Psoas muscle (tissue), 8 donors: ENCODE data around the gene ERRFI1. TPM values are rescaled to one million over a fixed set of nuclear protein-coding genes. Genes with fewer than 3 reads are reported as not detected.

Source experiments
- ATAC-seq, 4 donors: fragments of 200-7000 bp; cut with Tn5 transposase; one replicate each; pipeline ENCODE4 v1.9.1; 2020; ENCODE audit warnings: moderate library complexity in 3 of 4, mild to moderate bottlenecking in 2 of 4
- DNase-seq, 2 donors: peaks; one replicate each; pipeline ENCODE4 v3.0.0-alpha.2; 2020
- H3K27ac ChIP-seq: fragments of 200-600 bp; one replicate; pipeline ENCODE4 v1.8.0; 2022
- H3K27me3 ChIP-seq, 3 donors: fragments of 200-600 bp in 1 of 3; one replicate each; pipeline versions ENCODE4 v1.6.1 to v1.8.0; 2013 to 2022; ENCODE audit warnings: low read length in 2 of 3, mild to moderate bottlenecking in 2 of 3, moderate library complexity in 1 of 3; ENCODE audit not compliant: insufficient read depth in 3 of 3
- H3K36me3 ChIP-seq, 2 donors: fragments of 200-600 bp in 1 of 2; one replicate each; pipeline versions ENCODE4 v1.6.1 to v1.8.0; 2013 to 2022; ENCODE audit warnings: low read depth in 1 of 2, mild to moderate bottlenecking in 1 of 2, moderate library complexity in 1 of 2; ENCODE audit not compliant: insufficient read depth in 1 of 2
- H3K4me1 ChIP-seq: fragments of 200-600 bp; one replicate; pipeline ENCODE4 v1.8.0; 2022
- H3K4me3 ChIP-seq: fragments of 200-600 bp; one replicate; pipeline ENCODE4 v1.8.0; 2022; ENCODE audit warnings: mild to moderate bottlenecking
- H3K9me3 ChIP-seq: fragments of 200-600 bp; one replicate; pipeline ENCODE4 v1.8.0; 2022
- WGBS, 3 donors: extraction: QIAGEN DNeasy Blood & Tissue Kit; methylation state at CpG; one replicate each; pipeline versions ENCODE4 v1.1.6 to v1.1.7; 2013; 5-methylcytosine and 5-hydroxymethylcytosine counted together
- intact Hi-C, 2 donors: fragments of 100-400 bp; cut with DNase I; formaldehyde crosslinking; loops; one replicate each; pipeline versions ENCODE4 v1.11.0 to v1.14.2; 2022
- polyA plus RNA-seq, 3 donors: library from polyadenylated mRNA; stranded (reverse); fragments of 200-250 nt; gene quantifications; one replicate each; pipeline ENCODE4 v1.2.3, GENCODE V29; 2013
- total RNA-seq, 4 donors: library from RNA; stranded (reverse); fragmentation: NEBNext Ultra II Directional in 2 of 4; extraction: Animal tissue kit (Norgen Biotek cat#: 25700) in 2 of 4; gene quantifications; one replicate each; pipeline versions ENCODE4 v1.2.1 to v1.2.4, GENCODE V29; 2021 to 2023
- TF ChIP-seq, protein P1 (sequence below): fragments of 200-600 bp; IDR thresholded peaks from one replicate; pipeline ENCODE4 v1.8.0; 2022; ENCODE audit warnings: antibody characterized with exemption
- donor health status: healthy with polysubstance abuse.
- donor health status: DM: no; HTN: no; CAD: no; lungs with moderate emphysema.
- donor health status: Bipolar disorder and iron deficiency.
- donor health status: healthy.
- donor health status: DM: yes; HTN: yes; CAD: no.
- donor health status: DM: no; HTN: no; CAD: no.
- donor health status: DM: no; HTN: no; CAD: no.
- donor health status: DM: yes; HTN: yes; CAD: no.

ERRFI1 gene
- total and polyA plus RNA-seq, 7 donors = 23.2 to 99.9 (median 63.3) TPM

DNA sequence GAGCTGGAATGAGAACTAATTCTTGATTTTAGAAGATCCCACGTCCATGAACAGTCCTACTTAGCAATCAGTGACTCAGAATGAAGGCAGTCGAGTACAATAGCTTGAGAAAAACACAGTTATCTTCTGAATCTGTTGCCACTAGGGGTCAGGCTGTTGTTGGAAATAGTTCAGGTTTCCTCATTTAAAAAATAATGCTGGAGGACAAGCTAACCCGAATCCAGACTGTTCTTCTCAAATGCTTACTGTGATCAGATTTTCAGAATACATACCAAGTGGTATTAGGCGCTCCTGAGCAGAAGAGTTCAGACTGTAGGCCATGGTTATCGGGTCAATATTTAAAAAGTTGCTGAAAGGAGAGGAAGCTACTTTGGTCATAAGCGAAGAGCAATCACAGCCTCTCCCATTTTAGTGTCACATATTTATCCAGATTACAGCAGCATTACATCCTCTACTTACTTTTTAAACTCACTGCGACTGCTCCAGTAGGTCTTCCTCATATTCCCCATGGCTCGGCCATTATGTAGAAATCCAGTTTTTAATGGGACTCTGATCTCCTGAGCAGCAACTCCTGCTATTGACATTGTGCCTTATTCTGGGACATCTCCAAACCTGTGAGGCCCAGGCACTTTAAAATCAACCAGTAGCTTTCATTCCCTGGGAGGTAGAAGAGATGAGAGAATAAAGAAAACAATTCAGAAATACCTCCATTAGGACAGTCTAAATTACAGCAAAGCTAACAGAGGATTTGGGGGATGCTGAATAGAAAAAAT is 10.9 kb downstream of the ERRFI1 start:
- H3K36me3 ChIP-seq = peaks cover 2 to 23% of the 10 kb centered on the region in 2 donors
- H3K9me3 ChIP-seq = no peaks in the 10 kb centered on the region
- intact Hi-C loops = loop anchor here (5.0 kb wide), 3 partner anchors 38 to 332 kb away; no protein-coding TSS in a partner anchor
- TF ChIP-seq, protein P1, sequence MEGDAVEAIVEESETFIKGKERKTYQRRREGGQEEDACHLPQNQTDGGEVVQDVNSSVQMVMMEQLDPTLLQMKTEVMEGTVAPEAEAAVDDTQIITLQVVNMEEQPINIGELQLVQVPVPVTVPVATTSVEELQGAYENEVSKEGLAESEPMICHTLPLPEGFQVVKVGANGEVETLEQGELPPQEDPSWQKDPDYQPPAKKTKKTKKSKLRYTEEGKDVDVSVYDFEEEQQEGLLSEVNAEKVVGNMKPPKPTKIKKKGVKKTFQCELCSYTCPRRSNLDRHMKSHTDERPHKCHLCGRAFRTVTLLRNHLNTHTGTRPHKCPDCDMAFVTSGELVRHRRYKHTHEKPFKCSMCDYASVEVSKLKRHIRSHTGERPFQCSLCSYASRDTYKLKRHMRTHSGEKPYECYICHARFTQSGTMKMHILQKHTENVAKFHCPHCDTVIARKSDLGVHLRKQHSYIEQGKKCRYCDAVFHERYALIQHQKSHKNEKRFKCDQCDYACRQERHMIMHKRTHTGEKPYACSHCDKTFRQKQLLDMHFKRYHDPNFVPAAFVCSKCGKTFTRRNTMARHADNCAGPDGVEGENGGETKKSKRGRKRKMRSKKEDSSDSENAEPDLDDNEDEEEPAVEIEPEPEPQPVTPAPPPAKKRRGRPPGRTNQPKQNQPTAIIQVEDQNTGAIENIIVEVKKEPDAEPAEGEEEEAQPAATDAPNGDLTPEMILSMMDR = peak; percentile 71
- H3K4me3 ChIP-seq = peak overlapping the region; percentile 1
- peak overlapping the region; percentile 62 for H3K27ac ChIP-seq
- ATAC-seq = peak in 2 of 4 donors; percentile 20 to 30
- WGBS, 3 donors = 19 to 40% (median 25%) methylated on average over 8 of the region's 8 CpGs
- H3K4me1 ChIP-seq = peaks cover 78% of the 10 kb centered on the region
- DNase-seq = no peak
- no peaks in the 10 kb centered on the region for H3K27me3 ChIP-seq

DNA sequence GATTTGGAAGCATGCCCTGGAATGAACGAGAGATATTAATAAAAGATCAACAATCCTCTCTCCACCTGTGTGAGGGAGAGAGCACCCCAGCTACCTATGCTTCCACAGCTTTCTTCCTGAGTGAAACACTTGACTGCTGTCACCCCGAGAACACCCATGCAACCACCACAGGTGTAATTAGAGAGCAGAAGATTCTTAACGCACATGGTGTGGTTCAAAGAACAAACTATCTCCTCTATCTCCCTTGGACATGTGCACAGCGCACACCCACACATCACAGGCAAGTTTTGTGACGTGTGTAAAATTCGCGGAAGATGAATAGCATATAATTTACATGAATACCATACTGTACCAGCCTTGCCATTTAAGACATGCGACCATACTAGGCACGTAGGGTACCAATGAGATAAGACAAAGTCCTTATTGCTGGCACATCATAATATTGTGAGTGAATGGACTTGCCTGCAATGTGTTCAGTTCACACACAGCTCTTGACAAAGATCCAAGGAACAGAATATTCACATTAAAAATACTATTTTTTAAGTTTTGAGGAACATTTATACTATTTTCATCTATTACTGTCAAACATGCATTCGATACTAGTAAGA is 11.6 kb downstream of the ERRFI1 start:
- peaks cover 77% of the 10 kb centered on the region for H3K4me1 ChIP-seq
- peak overlapping the region; percentile 62 for H3K27ac ChIP-seq
- WGBS, 3 donors = 73 to 91% (median 76%) methylated on average over 10 of the region's 10 CpGs
- TF ChIP-seq, protein P1 = no peak
- intact Hi-C loops = loop anchor here in 1 of 2 donors (5.0 kb wide), 1 partner anchor 37 kb away; no protein-coding TSS in a partner anchor
- DNase-seq (no peak), ATAC-seq (no peak)
- no peaks in the 10 kb centered on the region for H3K9me3 ChIP-seq
- H3K4me3 ChIP-seq = no peak overlapping the region
- H3K36me3 ChIP-seq = peaks cover 2 to 23% of the 10 kb centered on the region in 2 donors
- no peaks in the 10 kb centered on the region for H3K27me3 ChIP-seq

DNA sequence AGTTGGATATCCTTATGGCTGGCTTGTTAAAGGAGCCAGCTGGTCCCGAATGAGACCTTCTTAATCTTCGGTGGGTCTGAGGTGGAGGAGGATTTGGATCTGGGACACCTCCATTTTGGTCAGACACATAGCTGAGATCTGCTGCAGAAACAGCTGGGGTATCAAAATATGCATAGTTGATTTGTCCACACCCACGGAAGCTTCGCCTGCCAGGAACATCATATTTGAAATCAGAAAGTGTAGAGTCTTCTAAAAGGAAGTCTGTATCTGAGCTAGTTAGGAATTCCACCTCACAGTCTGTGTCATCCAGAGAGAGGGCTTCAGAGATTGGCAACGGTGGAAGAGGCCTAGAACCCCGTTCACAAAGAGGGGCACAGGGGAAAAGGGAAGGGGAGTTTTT is 12.3 kb downstream of the ERRFI1 start:
- Histone ChIP-seq H3K4me1 (peaks cover 71% of the 10 kb centered on the region), H3K9me3 (no peaks in the 10 kb centered on the region), H3K4me3 (no peak overlapping the region), H3K27ac (peak overlapping the region; percentile 62), H3K27me3 (no peaks in the 10 kb centered on the region), H3K36me3 (peaks cover 2 to 23% of the 10 kb centered on the region in 2 donors)
- ATAC-seq = no peak
- TF ChIP-seq, protein P1 = no peak
- intact Hi-C loops = loop anchor here in 1 of 2 donors (5.0 kb wide), 1 partner anchor 36 kb away; no protein-coding TSS in a partner anchor
- no peak for DNase-seq
- 64 to 72% (median 68%) methylated on average over 6 of the region's 6 CpGs for WGBS, 3 donors

DNA sequence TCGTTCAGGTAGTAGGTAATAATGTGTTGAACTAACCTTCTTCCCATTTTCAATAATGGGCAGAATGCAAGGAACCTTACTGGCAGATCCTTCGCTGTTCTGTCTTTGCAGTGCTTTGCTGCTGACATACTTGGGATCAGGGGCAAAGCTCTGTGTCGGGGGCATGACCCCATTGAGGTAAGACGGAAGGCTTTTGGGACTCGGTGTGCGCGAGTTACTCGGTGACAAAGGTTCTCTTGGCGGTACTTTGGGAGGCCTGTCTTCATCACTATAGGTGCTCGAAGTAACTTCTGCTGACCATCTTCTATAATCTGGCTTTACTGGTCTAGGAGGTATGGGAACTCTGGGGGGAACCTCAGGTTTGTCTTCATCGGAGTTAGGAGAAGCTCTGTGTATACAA is 12.7 kb downstream of the ERRFI1 start:
- no peak for ATAC-seq
- no peak for DNase-seq
- intact Hi-C loops = loop anchor here in 1 of 2 donors (5.0 kb wide), 1 partner anchor 36 kb away; no protein-coding TSS in a partner anchor
- Histone ChIP-seq H3K36me3 (peaks cover 2 to 23% of the 10 kb centered on the region in 2 donors), H3K9me3 (no peaks in the 10 kb centered on the region), H3K4me3 (no peak overlapping the region), H3K27ac (no peak overlapping the region), H3K4me1 (peaks cover 68% of the 10 kb centered on the region), H3K27me3 (no peaks in the 10 kb centered on the region)
- 91 to 94% (median 94%) methylated on average over 11 of the region's 11 CpGs for WGBS, 3 donors
- TF ChIP-seq, protein P1 = no peak
